ENCODE results near the gene CDH5. TPM values are rescaled to one million over a fixed set of nuclear protein-coding genes. Genes with fewer than 3 reads are reported as not detected.

CDH5 gene
- total and polyA plus RNA-seq, 2 of the 8 experiments (the other 6 are each of a cell fraction or from before 2014, with no cell fraction given): 0.32 TPM

DNA sequence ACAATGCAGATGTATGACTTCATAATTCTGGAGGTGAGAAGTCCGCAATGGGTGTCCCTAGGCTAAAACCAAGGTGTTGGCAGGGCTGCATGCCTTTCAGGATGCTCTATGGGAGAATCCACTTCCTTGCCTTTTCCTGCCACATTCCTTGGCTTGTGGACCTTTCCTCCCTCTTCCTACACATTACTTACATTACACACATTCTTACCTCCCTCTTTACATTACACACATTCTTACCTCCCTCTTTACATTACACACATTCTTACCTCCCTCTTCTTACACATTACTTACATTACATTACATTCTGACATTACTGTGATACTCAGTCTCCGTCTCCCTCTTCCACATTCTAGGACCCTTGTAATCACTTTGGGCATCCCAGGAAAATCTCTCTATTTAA, 14.2 kb upstream of the CDH5 start (continued):
- TF ChIP-seq CHD1 (IDR thresholded peaks at IDR 0.05; ENCODE audit: low read depth, low read length): no peak
- TF ChIP-seq SIX5 (IDR thresholded peaks at IDR 0.05; ENCODE audit: low read depth, low read length): no peak
- no peak for TF ChIP-seq BRCA1 (IDR thresholded peaks at IDR 0.05; ENCODE audit: low read depth, low read length)
- TF ChIP-seq TEAD4 (IDR thresholded peaks at IDR 0.05; ENCODE audit: low read depth, low read length): no peak
- no peak for TF ChIP-seq TCF12 (IDR thresholded peaks at IDR 0.05; ENCODE audit: low read depth, low read length)
- no peak for TF ChIP-seq JUN (IDR thresholded peaks at IDR 0.05; ENCODE audit: low read depth, low read length)
